Measurements from ENCODE around the gene DOCK2. TPM values are rescaled to one million over a fixed set of nuclear protein-coding genes. Genes with fewer than 3 reads are reported as not detected.

The DOCK2 gene
- polyA plus RNA-seq, 2 of the 4 experiments (the other 2 are of a cell fraction): 2.1 to 4.6 TPM

DNA sequence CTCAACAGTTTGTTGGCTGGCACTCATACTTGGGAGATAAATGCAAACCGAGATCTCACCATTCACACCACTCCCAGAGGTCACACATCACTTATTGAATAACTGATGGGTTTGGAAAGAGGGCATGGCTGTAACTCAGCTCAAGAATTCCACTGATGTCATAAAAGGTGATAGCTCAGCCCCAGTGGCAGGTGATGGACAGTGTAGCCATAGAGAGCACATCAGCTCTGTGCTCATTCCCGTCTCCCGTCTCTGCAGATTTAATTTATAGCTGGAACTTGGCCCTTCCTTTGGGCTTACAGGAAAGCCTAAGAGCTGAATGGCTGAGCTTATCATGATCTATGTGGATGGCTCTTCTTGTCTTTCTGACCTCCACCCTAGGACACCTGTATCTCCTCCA, 283.4 kb downstream of the DOCK2 start:
- FAIRE-seq: no peak
- CTCF ChIA-PET: interaction anchor here (0.8 to 1.3 kb wide), 2 partner anchors 9 to 60 kb away, joined by 3 read pairs; partner anchors contain the start of gene INSYN2B

DNA sequence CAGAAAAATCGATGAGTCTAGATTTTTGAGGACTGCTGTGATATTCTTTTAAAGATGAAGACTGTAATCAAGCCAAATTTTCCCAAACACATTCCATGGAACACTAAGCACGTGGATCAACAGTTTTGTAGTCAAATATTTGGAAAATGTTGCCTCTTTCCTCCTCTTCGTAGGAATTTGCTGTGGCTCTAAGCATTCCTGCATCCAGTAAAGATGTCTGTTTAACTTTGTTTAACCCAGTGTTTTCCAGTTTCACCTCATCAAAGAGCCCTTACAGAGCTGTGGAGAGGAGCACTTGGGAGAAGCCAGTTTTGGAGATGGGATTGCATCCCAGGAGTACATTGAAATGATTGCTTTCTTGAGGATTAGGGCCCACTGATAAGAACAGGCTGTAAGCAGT, 284.3 kb downstream of the DOCK2 start:
- Histone ChIP-seq H3K27ac (no peak overlapping the region), H3K9me3 (no peaks in the 10 kb centered on the region), H3K4me3 (no peak overlapping the region), H3K4me2 (no peak overlapping the region), H3K4me1 (no peaks in the 10 kb centered on the region)
- DNase-seq (ENCODE audit: low read depth in 1 of 2, low spot score in 1 of 2): no peak
- ATAC-seq: no peak
- no peak for FAIRE-seq
- TF ChIP-seq, protein P1, sequence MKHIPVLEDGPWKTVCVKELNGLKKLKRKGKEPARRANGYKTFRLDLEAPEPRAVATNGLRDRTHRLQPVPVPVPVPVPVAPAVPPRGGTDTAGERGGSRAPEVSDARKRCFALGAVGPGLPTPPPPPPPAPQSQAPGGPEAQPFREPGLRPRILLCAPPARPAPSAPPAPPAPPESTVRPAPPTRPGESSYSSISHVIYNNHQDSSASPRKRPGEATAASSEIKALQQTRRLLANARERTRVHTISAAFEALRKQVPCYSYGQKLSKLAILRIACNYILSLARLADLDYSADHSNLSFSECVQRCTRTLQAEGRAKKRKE (CRISPR knock-in tag; IDR thresholded peaks at IDR 0.05; ENCODE audit: low read depth): no peak
- no peak for TF ChIP-seq SMC3 (IDR thresholded peaks at IDR 0.05)
- TF ChIP-seq KDM1A (IDR thresholded peaks at IDR 0.05; ENCODE audit: low read depth): no peak
- no peak for TF ChIP-seq MYC (IDR thresholded peaks at IDR 0.05; ENCODE audit: borderline replicate concordance, low read length)
- no peak for TF ChIP-seq POLR2AphosphoS2 (conservative IDR thresholded peaks at IDR 0.05; ENCODE audit: low read length)
- no peak for TF ChIP-seq NPAS2 (CRISPR knock-in tag; IDR thresholded peaks at IDR 0.05; ENCODE audit: borderline replicate concordance)
- no peak for TF ChIP-seq BHLHE40 (IDR thresholded peaks at IDR 0.05; ENCODE audit: low read depth, low read length)
- TF ChIP-seq MAZ (IDR thresholded peaks at IDR 0.05; ENCODE audit: borderline replicate concordance, low read depth, low read length): no peak
- TF ChIP-seq RCOR1 (IDR thresholded peaks at IDR 0.05; ENCODE audit: low read depth, low read length): no peak
- no peak for TF ChIP-seq TP53 (CRISPR knock-in tag; IDR thresholded peaks at IDR 0.05)
- TF ChIP-seq HDAC2 (IDR thresholded peaks at IDR 0.05): no peak
- no peak for TF ChIP-seq HOXB5 (CRISPR knock-in tag; IDR thresholded peaks at IDR 0.05)
- TF ChIP-seq, protein P2, sequence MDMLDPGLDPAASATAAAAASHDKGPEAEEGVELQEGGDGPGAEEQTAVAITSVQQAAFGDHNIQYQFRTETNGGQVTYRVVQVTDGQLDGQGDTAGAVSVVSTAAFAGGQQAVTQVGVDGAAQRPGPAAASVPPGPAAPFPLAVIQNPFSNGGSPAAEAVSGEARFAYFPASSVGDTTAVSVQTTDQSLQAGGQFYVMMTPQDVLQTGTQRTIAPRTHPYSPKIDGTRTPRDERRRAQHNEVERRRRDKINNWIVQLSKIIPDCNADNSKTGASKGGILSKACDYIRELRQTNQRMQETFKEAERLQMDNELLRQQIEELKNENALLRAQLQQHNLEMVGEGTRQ (IDR thresholded peaks at IDR 0.05): no peak
- TF ChIP-seq GATA3 (IDR thresholded peaks at IDR 0.05; ENCODE audit: borderline replicate concordance): no peak
- TF ChIP-seq MAFK (IDR thresholded peaks at IDR 0.05; ENCODE audit: partially characterized antibody): no peak
- no peak for TF ChIP-seq JUNB (IDR thresholded peaks at IDR 0.05)
- TF ChIP-seq CBX8 (IDR thresholded peaks at IDR 0.05): no peak
- TF ChIP-seq CBX2 (IDR thresholded peaks at IDR 0.05; ENCODE audit: borderline replicate concordance, low read depth): no peak
- TF ChIP-seq HEYL (CRISPR knock-in tag; IDR thresholded peaks at IDR 0.05): no peak
- ChIA-PET CTCF (interaction anchor here (1.0 to 1.9 kb wide), 3 partner anchors 13 to 59 kb away, joined by 3 to 11 read pairs (median 4); partner anchors contain the start of gene INSYN2B), POLR2A (no interaction called here)
- WGBS (ENCODE audit: missing lambda C conversion rate): 20% methylated on average over 3 of the region's 3 CpGs

More for the DNA sequence above, 283.4 kb downstream of the DOCK2 start:
- Histone ChIP-seq H3K4me3 (no peak overlapping the region), H3K9me3 (no peaks in the 10 kb centered on the region), H3K4me2 (no peak overlapping the region), H3K4me1 (no peaks in the 10 kb centered on the region), H3K27ac (no peak overlapping the region)
- ATAC-seq (no peak), DNase-seq (ENCODE audit: low read depth in 1 of 2, low spot score in 1 of 2) (no peak)
- POLR2A ChIA-PET: no interaction called here
- 77% methylated on average over 3 of the region's 3 CpGs for WGBS (ENCODE audit: missing lambda C conversion rate)
- TF ChIP-seq CHD2 (IDR thresholded peaks at IDR 0.05; ENCODE audit: low read length, partially characterized antibody) (no peak), RNF2 (IDR thresholded peaks at IDR 0.05; ENCODE audit: borderline replicate concordance, low read depth) (no peak), FOXS1 (CRISPR knock-in tag; IDR thresholded peaks at IDR 0.05) (no peak)
- TF ChIP-seq, protein P3, sequence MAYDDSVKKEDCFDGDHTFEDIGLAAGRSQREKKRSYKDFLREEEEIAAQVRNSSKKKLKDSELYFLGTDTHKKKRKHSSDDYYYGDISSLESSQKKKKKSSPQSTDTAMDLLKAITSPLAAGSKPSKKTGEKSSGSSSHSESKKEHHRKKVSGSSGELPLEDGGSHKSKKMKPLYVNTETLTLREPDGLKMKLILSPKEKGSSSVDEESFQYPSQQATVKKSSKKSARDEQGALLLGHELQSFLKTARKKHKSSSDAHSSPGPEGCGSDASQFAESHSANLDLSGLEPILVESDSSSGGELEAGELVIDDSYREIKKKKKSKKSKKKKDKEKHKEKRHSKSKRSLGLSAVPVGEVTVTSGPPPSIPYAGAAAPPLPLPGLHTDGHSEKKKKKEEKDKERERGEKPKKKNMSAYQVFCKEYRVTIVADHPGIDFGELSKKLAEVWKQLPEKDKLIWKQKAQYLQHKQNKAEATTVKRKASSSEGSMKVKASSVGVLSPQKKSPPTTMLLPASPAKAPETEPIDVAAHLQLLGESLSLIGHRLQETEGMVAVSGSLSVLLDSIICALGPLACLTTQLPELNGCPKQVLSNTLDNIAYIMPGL (CRISPR knock-in tag; IDR thresholded peaks at IDR 0.05; ENCODE audit: borderline replicate concordance): no peak
- TF ChIP-seq, protein P4, sequence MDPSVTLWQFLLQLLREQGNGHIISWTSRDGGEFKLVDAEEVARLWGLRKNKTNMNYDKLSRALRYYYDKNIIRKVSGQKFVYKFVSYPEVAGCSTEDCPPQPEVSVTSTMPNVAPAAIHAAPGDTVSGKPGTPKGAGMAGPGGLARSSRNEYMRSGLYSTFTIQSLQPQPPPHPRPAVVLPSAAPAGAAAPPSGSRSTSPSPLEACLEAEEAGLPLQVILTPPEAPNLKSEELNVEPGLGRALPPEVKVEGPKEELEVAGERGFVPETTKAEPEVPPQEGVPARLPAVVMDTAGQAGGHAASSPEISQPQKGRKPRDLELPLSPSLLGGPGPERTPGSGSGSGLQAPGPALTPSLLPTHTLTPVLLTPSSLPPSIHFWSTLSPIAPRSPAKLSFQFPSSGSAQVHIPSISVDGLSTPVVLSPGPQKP (IDR thresholded peaks at IDR 0.05; ENCODE audit: low read depth, low read length): no peak

All from A549 (cell line).